ACC112 (cell line): ENCODE measurements around the gene ATP11A.

Experiments
- H2AFZ ChIP-seq: fragments of 200-600 bp; sonication (generic); one replicate; pipeline ENCODE4 v1.6.0; 2017; ENCODE audit warnings: antibody characterized with exemption, low read length; ENCODE audit not compliant: unreplicated experiment
- H3K27ac ChIP-seq: fragments of 200-600 bp; sonication (generic); 2 replicates; pipeline ENCODE4 v1.5.1; 2014; ENCODE audit warnings: low read depth, mild to moderate bottlenecking, antibody characterized with exemption, low read length, moderate library complexity
- H3K27me3 ChIP-seq: fragments of 200-600 bp; sonication (generic); 2 replicates; pipeline ENCODE4 v1.6.1; 2014; ENCODE audit warnings: mild to moderate bottlenecking, antibody characterized with exemption, low read length, moderate library complexity, mixed read lengths; ENCODE audit not compliant: insufficient read depth
- H3K36me3 ChIP-seq: fragments of 200-600 bp; sonication (generic); 2 replicates; pipeline ENCODE4 v1.6.1; 2016; ENCODE audit warnings: mild to moderate bottlenecking, antibody characterized with exemption, low read length, moderate library complexity, mixed read lengths; ENCODE audit not compliant: insufficient read depth
- H3K4me1 ChIP-seq: fragments of 200-600 bp; sonication (generic); one replicate; pipeline ENCODE4 v1.6.1; 2016; ENCODE audit warnings: low read length, mixed read lengths; ENCODE audit not compliant: insufficient read depth, unreplicated experiment, control insufficient read depth
- H3K4me3 ChIP-seq: fragments of 200-600 bp; sonication (generic); 2 replicates; pipeline ENCODE4 v1.5.1; 2014; ENCODE audit warnings: mild to moderate bottlenecking, low read depth, low read length
- H3K79me2 ChIP-seq: fragments of 200-600 bp; sonication (generic); one replicate; pipeline ENCODE4 v1.6.0; 2016; ENCODE audit warnings: low read length; ENCODE audit not compliant: control insufficient read depth, unreplicated experiment, insufficient read depth

Gene ATP11A

GRCh38 chr13:112720251-112720650 is 30.4 kb downstream of the ATP11A start:
- no peaks in the 10 kb centered on the region for H3K36me3 ChIP-seq
- H3K79me2 ChIP-seq: no peaks in the 10 kb centered on the region
- H3K4me1 ChIP-seq: peaks cover 7% of the 10 kb centered on the region
- no peaks in the 10 kb centered on the region for H3K27me3 ChIP-seq
- no peak overlapping the region for H3K4me3 ChIP-seq
- no peak overlapping the region for H3K27ac ChIP-seq
- no peak overlapping the region for H2AFZ ChIP-seq

DNA sequence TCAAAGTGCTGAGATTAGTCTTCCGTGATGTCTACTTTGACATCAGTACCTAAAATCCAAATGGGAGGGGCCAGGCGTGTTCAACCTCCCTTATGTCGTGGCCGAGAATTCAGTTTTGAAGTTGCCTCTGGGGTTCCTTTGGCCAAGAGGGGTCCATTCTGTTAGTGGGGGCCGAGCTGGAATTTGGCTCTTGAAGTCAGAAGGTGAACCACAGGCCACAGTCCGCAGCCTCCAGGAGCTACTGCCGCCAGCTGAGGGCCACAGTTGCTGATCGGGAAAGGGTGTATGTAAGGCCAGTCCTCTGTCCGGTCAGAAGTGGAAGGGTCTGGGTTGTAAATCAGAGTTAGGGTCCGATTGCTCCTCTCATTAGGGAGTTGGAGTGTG is 31.0 kb downstream of the ATP11A start:
- Histone ChIP-seq H3K27me3 (no peaks in the 10 kb centered on the region), H3K27ac (no peak overlapping the region), H3K79me2 (no peaks in the 10 kb centered on the region), H3K4me1 (peaks cover 11% of the 10 kb centered on the region), H3K36me3 (no peaks in the 10 kb centered on the region), H3K4me3 (no peak overlapping the region), H2AFZ (no peak overlapping the region)

DNA sequence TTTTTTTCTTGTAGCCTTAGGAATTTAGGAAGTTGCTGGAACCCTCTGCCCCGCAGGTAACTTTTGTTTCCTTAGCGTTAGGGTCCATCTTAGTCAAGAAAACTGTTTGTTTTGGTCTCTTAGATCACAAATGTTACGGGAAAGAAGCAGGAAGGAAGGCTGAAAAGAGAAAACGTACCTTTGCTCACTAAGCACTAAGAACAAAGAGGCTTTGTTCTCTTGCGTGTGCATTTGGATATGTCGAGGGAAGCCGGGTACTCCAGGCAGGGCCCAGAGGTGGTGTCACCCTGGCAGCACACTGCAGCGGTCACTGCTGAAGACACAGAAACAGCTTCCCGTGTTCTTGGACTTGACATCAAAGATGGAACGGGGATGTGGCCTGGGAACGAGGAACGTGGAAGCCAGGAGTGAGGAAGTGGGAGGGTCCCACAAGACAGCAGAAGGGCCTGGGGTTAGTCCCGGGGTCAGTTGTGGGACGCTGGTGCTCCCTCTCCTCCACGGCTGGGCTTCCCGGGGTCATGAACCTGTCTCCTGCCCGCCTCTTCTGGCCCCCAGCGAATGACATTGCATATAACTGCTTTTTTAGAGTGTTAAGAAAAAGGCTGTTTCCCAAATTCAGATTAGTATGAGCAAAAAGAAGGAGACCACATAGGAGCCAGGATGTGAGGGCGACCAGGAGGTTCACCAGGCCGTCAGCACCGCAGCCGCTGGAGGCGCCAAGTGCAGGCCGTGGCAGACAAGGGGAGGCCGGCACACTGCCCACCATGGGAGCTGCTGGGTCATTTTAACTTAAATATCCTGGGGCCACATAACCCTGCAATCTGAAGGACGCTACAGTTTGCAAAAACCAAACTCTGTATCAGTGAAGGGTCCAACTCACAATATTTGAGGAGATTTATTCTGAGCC is 31.6 kb downstream of the ATP11A start:
- Histone ChIP-seq H3K4me3 (no peak overlapping the region), H2AFZ (no peak overlapping the region), H3K36me3 (no peaks in the 10 kb centered on the region), H3K79me2 (no peaks in the 10 kb centered on the region), H3K4me1 (peaks cover 11% of the 10 kb centered on the region), H3K27me3 (no peaks in the 10 kb centered on the region), H3K27ac (no peak overlapping the region)

DNA sequence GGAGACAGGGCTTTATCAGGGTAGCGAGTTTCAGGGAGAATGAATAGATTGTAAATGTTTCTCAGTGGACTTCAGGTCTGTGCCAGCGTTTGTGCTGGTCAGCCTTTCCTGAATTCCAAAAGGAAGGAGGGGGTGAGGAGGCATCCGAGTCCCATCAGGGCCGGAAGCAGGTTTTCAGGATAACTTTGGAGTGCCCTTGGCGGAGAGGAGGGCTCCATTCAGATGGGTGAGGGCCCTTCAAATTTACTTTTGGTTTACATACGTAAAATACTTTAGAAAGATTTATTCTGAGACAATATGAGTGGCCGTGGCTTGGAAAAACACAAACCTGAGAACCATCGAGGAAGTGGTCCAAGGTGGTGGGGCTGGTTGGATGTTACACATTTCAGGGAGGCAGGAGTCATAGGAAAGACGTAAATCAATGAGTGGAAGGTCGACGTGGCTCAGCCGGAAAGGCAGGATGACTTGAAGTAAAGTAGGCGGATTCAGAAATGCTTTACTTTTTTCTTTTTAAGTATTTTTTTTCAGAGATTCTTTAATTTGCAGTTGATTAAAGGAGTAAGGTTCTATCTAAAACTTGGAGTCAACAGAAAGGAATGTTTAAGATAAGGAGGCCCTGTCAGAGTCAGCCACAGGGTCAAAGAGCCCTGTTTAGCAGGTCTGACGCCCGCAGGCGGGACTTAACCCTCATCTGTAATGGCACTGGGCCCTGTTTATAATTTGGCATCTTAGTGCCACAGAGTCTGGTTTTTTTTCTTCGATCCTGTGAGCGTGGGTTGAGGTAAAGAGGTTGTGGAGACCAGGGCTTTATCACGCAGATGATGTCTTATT is 32.8 kb downstream of the ATP11A start:
- H3K27me3 ChIP-seq: no peaks in the 10 kb centered on the region
- H3K27ac ChIP-seq: peak overlapping the region; percentile 71
- no peak overlapping the region; the same call in 1 of the 2 replicates for H3K4me3 ChIP-seq
- no peaks in the 10 kb centered on the region for H3K36me3 ChIP-seq
- H3K4me1 ChIP-seq: peaks cover 11% of the 10 kb centered on the region
- no peak overlapping the region for H2AFZ ChIP-seq
- H3K79me2 ChIP-seq: peaks cover 2% of the 10 kb centered on the region

GRCh38 chr13:112723771-112724170 is 33.9 kb downstream of the ATP11A start:
- no peak overlapping the region for H3K27ac ChIP-seq

DNA sequence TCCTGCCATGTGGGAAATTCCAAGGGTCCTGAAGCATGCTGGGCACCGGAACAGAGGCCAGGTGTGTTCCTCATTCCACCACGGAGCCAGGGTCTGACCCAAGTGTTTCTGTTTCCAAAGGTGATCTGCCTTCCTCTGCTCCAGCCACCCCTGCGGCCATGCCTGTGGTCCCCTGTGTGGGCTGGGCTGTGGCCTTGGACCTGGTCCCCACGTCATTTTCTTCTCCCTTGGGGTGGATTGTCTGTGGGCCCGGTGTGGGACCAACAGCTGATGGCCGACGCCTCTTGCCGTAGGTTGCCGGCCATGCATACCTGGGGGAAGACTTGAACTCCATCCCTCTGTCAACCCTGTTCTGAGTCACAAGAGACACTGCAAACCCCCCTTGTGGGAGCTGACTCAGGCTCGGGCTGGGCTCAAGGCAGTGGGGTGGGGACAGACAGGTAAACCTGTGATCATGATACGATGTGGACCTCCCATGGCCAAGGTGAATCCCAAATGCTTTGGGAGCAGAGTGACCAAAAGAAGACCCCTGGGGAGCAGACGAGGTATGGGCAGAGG is 35.0 kb downstream of the ATP11A start:
- Histone ChIP-seq H2AFZ (no peak overlapping the region), H3K79me2 (peaks cover 4% of the 10 kb centered on the region), H3K4me3 (no peak overlapping the region), H3K27me3 (no peaks in the 10 kb centered on the region), H3K4me1 (peaks cover 11% of the 10 kb centered on the region), H3K27ac (no peak overlapping the region), H3K36me3 (no peaks in the 10 kb centered on the region)

More at GRCh38 chr13:112723771-112724170, 33.9 kb downstream of the ATP11A start:
- H2AFZ ChIP-seq: no peak overlapping the region
- H3K4me3 ChIP-seq: no peak overlapping the region
- no peaks in the 10 kb centered on the region for H3K27me3 ChIP-seq
- H3K4me1 ChIP-seq: peaks cover 11% of the 10 kb centered on the region
- H3K79me2 ChIP-seq: peaks cover 4% of the 10 kb centered on the region
- no peaks in the 10 kb centered on the region for H3K36me3 ChIP-seq

DNA sequence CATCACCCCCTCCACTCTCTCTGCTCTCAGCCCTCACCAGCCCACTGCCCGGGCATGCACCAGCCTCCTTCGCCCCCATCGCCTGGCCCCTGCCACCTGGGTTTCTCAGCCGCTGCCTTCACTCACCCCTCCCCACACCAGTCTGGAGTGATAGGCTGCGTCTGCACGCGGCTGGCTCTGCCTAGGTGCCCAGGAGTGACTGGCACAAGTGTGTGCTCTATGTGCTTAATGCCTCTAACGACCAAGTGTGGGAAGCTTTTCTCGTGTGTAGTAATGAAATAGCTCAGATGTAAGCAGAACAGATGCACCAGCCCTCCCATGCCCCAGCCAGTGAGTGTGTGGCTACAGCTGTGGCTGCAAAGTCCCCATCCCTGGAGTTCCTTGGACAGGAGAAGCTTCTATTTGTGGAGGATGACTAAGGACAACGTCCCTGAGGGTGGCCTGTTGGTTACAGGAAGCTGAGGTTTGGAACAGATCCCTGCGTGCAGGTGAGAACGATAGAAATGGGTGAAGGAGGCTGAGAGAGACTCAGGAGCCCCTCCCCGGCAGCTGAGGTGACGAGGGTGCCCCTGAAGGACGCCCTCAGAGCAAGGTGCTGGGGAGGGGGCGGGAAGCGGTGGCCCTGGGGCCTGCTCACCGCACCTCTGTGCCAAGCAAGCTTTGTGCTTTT is 35.6 kb downstream of the ATP11A start:
- H3K27ac ChIP-seq: no peak overlapping the region
- peaks cover 4% of the 10 kb centered on the region for H3K79me2 ChIP-seq
- H3K4me1 ChIP-seq: peaks cover 11% of the 10 kb centered on the region
- H3K36me3 ChIP-seq: no peaks in the 10 kb centered on the region
- H3K4me3 ChIP-seq: no peak overlapping the region
- no peaks in the 10 kb centered on the region for H3K27me3 ChIP-seq
- H2AFZ ChIP-seq: no peak overlapping the region

DNA sequence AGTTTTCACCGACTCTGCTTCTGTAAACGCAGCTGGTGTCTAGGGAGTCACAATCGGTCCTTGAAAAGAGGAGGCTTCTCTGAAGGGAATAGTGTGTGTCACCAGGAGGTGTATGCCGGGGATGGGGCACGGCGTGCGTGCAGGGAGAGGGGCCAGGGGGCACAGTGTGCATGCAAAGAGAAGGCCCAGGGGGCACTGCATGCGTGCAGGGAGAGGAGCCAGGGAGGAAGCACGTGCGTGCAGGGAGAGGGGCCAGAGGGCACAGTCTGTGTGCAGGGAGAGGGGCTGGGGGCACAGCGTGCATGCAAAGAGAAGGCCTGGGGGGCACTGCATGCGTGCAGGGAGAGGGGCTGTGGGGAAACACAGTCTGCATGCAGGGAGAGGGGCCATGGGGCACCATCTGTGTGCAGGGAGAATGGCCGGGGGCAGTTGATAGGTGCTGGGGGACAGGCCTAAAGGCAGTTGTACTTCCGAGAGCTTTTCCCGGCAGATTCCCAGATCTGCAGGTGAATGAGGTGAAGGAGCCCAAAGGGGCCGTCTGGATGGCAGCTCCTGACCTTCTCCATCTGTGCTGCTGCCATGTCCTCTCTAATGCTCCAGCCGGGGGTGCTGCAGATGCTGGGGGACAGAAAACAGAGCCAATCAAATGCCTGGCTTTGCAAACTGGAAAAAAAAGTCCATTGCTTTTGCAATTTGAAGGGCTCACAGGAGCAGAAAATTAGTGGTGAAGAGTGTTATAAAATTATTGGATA is 36.4 kb downstream of the ATP11A start:
- no peaks in the 10 kb centered on the region for H3K27me3 ChIP-seq
- H3K79me2 ChIP-seq: peaks cover 4% of the 10 kb centered on the region

GRCh38 chr13:112727581-112727980 is 37.7 kb downstream of the ATP11A start:
- Histone ChIP-seq H3K27me3 (no peaks in the 10 kb centered on the region), H3K27ac (no peak overlapping the region), H3K4me1 (peaks cover 8% of the 10 kb centered on the region), H3K4me3 (no peak overlapping the region), H2AFZ (no peak overlapping the region), H3K36me3 (no peaks in the 10 kb centered on the region), H3K79me2 (peaks cover 4% of the 10 kb centered on the region)

More for the DNA sequence above, 36.4 kb downstream of the ATP11A start:
- H3K4me3 ChIP-seq: no peak overlapping the region
- H3K4me1 ChIP-seq: peaks cover 11% of the 10 kb centered on the region
- H3K27ac ChIP-seq: no peak overlapping the region
- no peaks in the 10 kb centered on the region for H3K36me3 ChIP-seq
- no peak overlapping the region for H2AFZ ChIP-seq
